Psoas muscle (tissue), 8 donors: ENCODE data around the gene LILRB2. TPM values are rescaled to one million over a fixed set of nuclear protein-coding genes. Genes with fewer than 3 reads are reported as not detected.
"Not testable (repeated sequence)": the region's sequence is repeated elsewhere in the genome, so short reads cannot be mapped to it uniquely, and the experiment has no call there.

Source experiments
- ATAC-seq, 4 donors: fragments of 200-7000 bp; cut with Tn5 transposase; one replicate each; pipeline ENCODE4 v1.9.1; 2020; ENCODE audit warnings: moderate library complexity in 3 of 4, mild to moderate bottlenecking in 2 of 4
- DNase-seq, 2 donors: peaks; one replicate each; pipeline ENCODE4 v3.0.0-alpha.2; 2020
- H3K27ac ChIP-seq: fragments of 200-600 bp; one replicate; pipeline ENCODE4 v1.8.0; 2022
- H3K27me3 ChIP-seq, 3 donors: fragments of 200-600 bp in 1 of 3; one replicate each; pipeline versions ENCODE4 v1.6.1 to v1.8.0; 2013 to 2022; ENCODE audit warnings: low read length in 2 of 3, mild to moderate bottlenecking in 2 of 3, moderate library complexity in 1 of 3; ENCODE audit not compliant: insufficient read depth in 3 of 3
- H3K36me3 ChIP-seq, 2 donors: fragments of 200-600 bp in 1 of 2; one replicate each; pipeline versions ENCODE4 v1.6.1 to v1.8.0; 2013 to 2022; ENCODE audit warnings: low read depth in 1 of 2, mild to moderate bottlenecking in 1 of 2, moderate library complexity in 1 of 2; ENCODE audit not compliant: insufficient read depth in 1 of 2
- H3K4me1 ChIP-seq: fragments of 200-600 bp; one replicate; pipeline ENCODE4 v1.8.0; 2022
- H3K4me3 ChIP-seq: fragments of 200-600 bp; one replicate; pipeline ENCODE4 v1.8.0; 2022; ENCODE audit warnings: mild to moderate bottlenecking
- H3K9me3 ChIP-seq: fragments of 200-600 bp; one replicate; pipeline ENCODE4 v1.8.0; 2022
- WGBS, 3 donors: extraction: QIAGEN DNeasy Blood & Tissue Kit; methylation state at CpG; one replicate each; pipeline versions ENCODE4 v1.1.6 to v1.1.7; 2013; 5-methylcytosine and 5-hydroxymethylcytosine counted together
- intact Hi-C, 2 donors: fragments of 100-400 bp; cut with DNase I; formaldehyde crosslinking; loops; one replicate each; pipeline versions ENCODE4 v1.11.0 to v1.14.2; 2022
- polyA plus RNA-seq, 3 donors: library from polyadenylated mRNA; stranded (reverse); fragments of 200-250 nt; gene quantifications; one replicate each; pipeline ENCODE4 v1.2.3, GENCODE V29; 2013
- total RNA-seq, 4 donors: library from RNA; stranded (reverse); fragmentation: NEBNext Ultra II Directional in 2 of 4; extraction: Animal tissue kit (Norgen Biotek cat#: 25700) in 2 of 4; gene quantifications; one replicate each; pipeline versions ENCODE4 v1.2.1 to v1.2.4, GENCODE V29; 2021 to 2023
- TF ChIP-seq, protein P1 (sequence below): fragments of 200-600 bp; IDR thresholded peaks from one replicate; pipeline ENCODE4 v1.8.0; 2022; ENCODE audit warnings: antibody characterized with exemption
- donor health status: healthy with polysubstance abuse.
- donor health status: DM: no; HTN: no; CAD: no; lungs with moderate emphysema.
- donor health status: Bipolar disorder and iron deficiency.
- donor health status: healthy.
- donor health status: DM: yes; HTN: yes; CAD: no.
- donor health status: DM: no; HTN: no; CAD: no.
- donor health status: DM: no; HTN: no; CAD: no.
- donor health status: DM: yes; HTN: yes; CAD: no.

Gene LILRB2
- total and polyA plus RNA-seq, 7 donors, result 0.41 to 2.4 (median 1.2) TPM

DNA sequence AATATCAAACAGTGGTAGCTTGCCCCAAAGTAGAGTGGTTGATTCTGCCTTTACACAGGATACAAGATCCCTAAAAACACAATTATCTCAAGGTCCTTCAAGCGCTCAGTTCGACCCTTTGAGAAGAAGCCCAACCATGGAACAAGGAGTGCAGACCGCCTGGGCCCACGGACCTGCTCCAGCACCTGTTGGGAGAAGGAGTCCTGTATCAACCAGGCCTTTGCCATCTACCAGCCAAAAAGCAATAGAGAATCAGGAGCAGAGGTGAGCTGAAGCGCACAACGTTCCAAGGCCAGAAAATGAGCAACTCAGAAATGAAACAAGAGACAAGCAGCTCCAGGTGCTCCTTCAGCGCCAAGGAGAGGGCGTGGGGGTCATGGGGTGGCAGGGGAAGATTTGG is 51.8 kb downstream of the LILRB2 start:
- peaks cover 0 to 12% (median 2%) of the 10 kb centered on the region in 3 donors for H3K27me3 ChIP-seq
- H3K27ac ChIP-seq, result no peak overlapping the region
- no peaks in the 10 kb centered on the region for H3K36me3 ChIP-seq
- no peaks in the 10 kb centered on the region for H3K4me1 ChIP-seq
- 82 to 86% (median 85%) methylated on average over 8 of the region's 8 CpGs for WGBS, 3 donors
- TF ChIP-seq, protein P1, sequence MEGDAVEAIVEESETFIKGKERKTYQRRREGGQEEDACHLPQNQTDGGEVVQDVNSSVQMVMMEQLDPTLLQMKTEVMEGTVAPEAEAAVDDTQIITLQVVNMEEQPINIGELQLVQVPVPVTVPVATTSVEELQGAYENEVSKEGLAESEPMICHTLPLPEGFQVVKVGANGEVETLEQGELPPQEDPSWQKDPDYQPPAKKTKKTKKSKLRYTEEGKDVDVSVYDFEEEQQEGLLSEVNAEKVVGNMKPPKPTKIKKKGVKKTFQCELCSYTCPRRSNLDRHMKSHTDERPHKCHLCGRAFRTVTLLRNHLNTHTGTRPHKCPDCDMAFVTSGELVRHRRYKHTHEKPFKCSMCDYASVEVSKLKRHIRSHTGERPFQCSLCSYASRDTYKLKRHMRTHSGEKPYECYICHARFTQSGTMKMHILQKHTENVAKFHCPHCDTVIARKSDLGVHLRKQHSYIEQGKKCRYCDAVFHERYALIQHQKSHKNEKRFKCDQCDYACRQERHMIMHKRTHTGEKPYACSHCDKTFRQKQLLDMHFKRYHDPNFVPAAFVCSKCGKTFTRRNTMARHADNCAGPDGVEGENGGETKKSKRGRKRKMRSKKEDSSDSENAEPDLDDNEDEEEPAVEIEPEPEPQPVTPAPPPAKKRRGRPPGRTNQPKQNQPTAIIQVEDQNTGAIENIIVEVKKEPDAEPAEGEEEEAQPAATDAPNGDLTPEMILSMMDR, result no peak
- intact Hi-C loops, result no loop called here
- DNase-seq, result no peak
- no peak overlapping the region for H3K4me3 ChIP-seq
- no peak for ATAC-seq
- H3K9me3 ChIP-seq, result no peaks in the 10 kb centered on the region

- H3K9me3 ChIP-seq, ATAC-seq, H3K4me1 ChIP-seq, intact Hi-C loops, H3K27ac ChIP-seq, H3K4me3 ChIP-seq, H3K27me3 ChIP-seq, DNase-seq, H3K36me3 ChIP-seq: not testable (repeated sequence)
- WGBS, 3 donors, result 73 to 76% (median 76%) methylated on average over 9 to 10 of the region's 10 CpGs
Measured at GRCh38 chr19:54224619-54225018, 56.3 kb downstream of the LILRB2 start.

GRCh38 chr19:54223937-54224281 is 57.0 kb downstream of the LILRB2 start:
- not testable (repeated sequence) for DNase-seq, ATAC-seq, H3K4me1 ChIP-seq, H3K27ac ChIP-seq, H3K9me3 ChIP-seq, H3K36me3 ChIP-seq, H3K27me3 ChIP-seq, H3K4me3 ChIP-seq
- intact Hi-C loops, result loop anchor here in 1 of 2 donors (2.0 kb wide), 1 partner anchor 21 kb away; no protein-coding TSS in a partner anchor
- 34 to 46% (median 40%) methylated on average over 5 of the region's 5 CpGs for WGBS, 3 donors

Other genes with a start within 250 kb of the LILRB2 start
- not detected for gene VSTM1, start 217.2 kb downstream of the LILRB2 start, total RNA-seq
- not detected for gene VSTM1, start 217.2 kb downstream of the LILRB2 start, polyA plus RNA-seq
- not detected for gene TARM1, start 199.7 kb downstream of the LILRB2 start, total RNA-seq
- not detected for gene TARM1, start 199.7 kb downstream of the LILRB2 start, polyA plus RNA-seq
- under 1 TPM; 0.22 to 0.99 (median 0.70) TPM for gene OSCAR, start 180.3 kb downstream of the LILRB2 start, total RNA-seq
- under 1 TPM; 0.10 to 0.33 (median 0.31) TPM for gene OSCAR, start 180.3 kb downstream of the LILRB2 start, polyA plus RNA-seq
- 100 to 1,000 TPM; 260 to 361 (median 307) TPM for gene NDUFA3, start 178.3 kb downstream of the LILRB2 start, total RNA-seq
- gene NDUFA3, start 178.3 kb downstream of the LILRB2 start, polyA plus RNA-seq, result 100 to 1,000 TPM; 302 to 473 (median 338) TPM
- 10 to 100 TPM; 11.0 to 22.9 (median 13.8) TPM for gene TFPT, start 165.5 kb downstream of the LILRB2 start, total RNA-seq
- 10 to 100 TPM; 23.7 to 38.3 (median 25.2) TPM for gene TFPT, start 165.5 kb downstream of the LILRB2 start, polyA plus RNA-seq
- 10 to 100 TPM; 32.3 to 41.6 (median 36.4) TPM for gene PRPF31, start 165.4 kb downstream of the LILRB2 start, total RNA-seq
- 10 to 100 TPM; 32.5 to 54.3 (median 52.9) TPM for gene PRPF31, start 165.4 kb downstream of the LILRB2 start, polyA plus RNA-seq
- gene CNOT3, start 143.3 kb downstream of the LILRB2 start, total RNA-seq, result 10 to 100 TPM; 19.4 to 28.4 (median 20.4) TPM
- 10 to 100 TPM; 14.1 to 16.1 (median 16.1) TPM for gene CNOT3, start 143.3 kb downstream of the LILRB2 start, polyA plus RNA-seq
- 10 to 100 TPM in 1 of 4 donors, 1 to 10 TPM in 3; 5.8 to 10.2 (median 7.0) TPM for gene LENG1, start 121.4 kb downstream of the LILRB2 start, total RNA-seq
- 10 to 100 TPM; 11.4 to 19.6 (median 12.1) TPM for gene LENG1, start 121.4 kb downstream of the LILRB2 start, polyA plus RNA-seq
- 1 to 10 TPM in 1 of 4 donors, under 1 TPM in 2, not detected in 1; 0.55 to 2.5 (median 0.74) TPM for gene TMC4, start 108.0 kb downstream of the LILRB2 start, total RNA-seq
- gene TMC4, start 108.0 kb downstream of the LILRB2 start, polyA plus RNA-seq, result under 1 TPM; 0.64 to 0.70 (median 0.70) TPM
- 10 to 100 TPM in 3 of 4 donors, 1 to 10 TPM in 1; 6.2 to 17.8 (median 11.4) TPM for gene MBOAT7, start 91.5 kb downstream of the LILRB2 start, total RNA-seq
- gene MBOAT7, start 91.5 kb downstream of the LILRB2 start, polyA plus RNA-seq, result 10 to 100 TPM in 1 of 3 donors, 1 to 10 TPM in 2; 6.3 to 11.4 (median 8.4) TPM
- 10 to 100 TPM; 17.4 to 44.6 (median 19.2) TPM for gene TSEN34, start 89.8 kb downstream of the LILRB2 start, total RNA-seq
- 10 to 100 TPM; 15.5 to 42.6 (median 24.5) TPM for gene TSEN34, start 89.8 kb downstream of the LILRB2 start, polyA plus RNA-seq
- gene RPS9, start 80.3 kb downstream of the LILRB2 start, total RNA-seq, result 100 to 1,000 TPM; 479 to 705 (median 663) TPM
- gene RPS9, start 80.3 kb downstream of the LILRB2 start, polyA plus RNA-seq, result 1,000 to 10,000 TPM; 1,294 to 2,049 (median 1,972) TPM
- gene LILRB3, start 58.1 kb downstream of the LILRB2 start, total RNA-seq, result 1 to 10 TPM; 1.9 to 3.8 (median 2.3) TPM
- 1 to 10 TPM in 1 of 3 donors, under 1 TPM in 2; 0.32 to 1.2 (median 0.40) TPM for gene LILRB3, start 58.1 kb downstream of the LILRB2 start, polyA plus RNA-seq
- gene LILRA6, start 38.3 kb downstream of the LILRB2 start, total RNA-seq, result 1 to 10 TPM in 3 of 4 donors, under 1 TPM in 1; 0.54 to 1.6 (median 1.3) TPM
- gene LILRA6, start 38.3 kb downstream of the LILRB2 start, polyA plus RNA-seq, result under 1 TPM; 0.22 to 0.48 (median 0.42) TPM
- gene LILRB5, start 23.8 kb downstream of the LILRB2 start, total RNA-seq, result 1 to 10 TPM; 2.2 to 5.1 (median 4.4) TPM
- gene LILRB5, start 23.8 kb downstream of the LILRB2 start, polyA plus RNA-seq, result 1 to 10 TPM in 2 of 3 donors, under 1 TPM in 1; 0.95 to 1.3 (median 1.1) TPM
- gene LILRA5, start 32.1 kb upstream of the LILRB2 start, total RNA-seq, result 1 to 10 TPM in 3 of 4 donors, not detected in 1; 1.1 to 2.2 (median 1.1) TPM
- gene LILRA5, start 32.1 kb upstream of the LILRB2 start, polyA plus RNA-seq, result 1 to 10 TPM in 1 of 3 donors, under 1 TPM in 2; 0.44 to 1.2 (median 0.52) TPM
- gene LILRA4, start 58.1 kb upstream of the LILRB2 start, total RNA-seq, result 1 to 10 TPM in 1 of 4 donors, not detected in 3; 1.1 TPM
- not detected for gene LILRA4, start 58.1 kb upstream of the LILRB2 start, polyA plus RNA-seq
- gene LAIR1, start 83.8 kb upstream of the LILRB2 start, total RNA-seq, result 1 to 10 TPM; 3.4 to 6.2 (median 4.0) TPM
- gene LAIR1, start 83.8 kb upstream of the LILRB2 start, polyA plus RNA-seq, result 1 to 10 TPM in 1 of 3 donors, under 1 TPM in 2; 0.93 to 2.4 (median 0.95) TPM
- gene TTYH1, start 134.4 kb upstream of the LILRB2 start, total RNA-seq, result 1 to 10 TPM in 1 of 4 donors, under 1 TPM in 2, not detected in 1; 0.34 to 1.9 (median 0.67) TPM
- under 1 TPM; 0.38 to 0.63 (median 0.40) TPM for gene TTYH1, start 134.4 kb upstream of the LILRB2 start, polyA plus RNA-seq
- gene LENG8, start 168.1 kb upstream of the LILRB2 start, total RNA-seq, result 10 to 100 TPM; 28.2 to 60.2 (median 41.8) TPM
- gene LENG8, start 168.1 kb upstream of the LILRB2 start, polyA plus RNA-seq, result 10 to 100 TPM; 21.7 to 28.6 (median 27.2) TPM
- 1 to 10 TPM; 2.0 to 3.7 (median 2.7) TPM for gene LENG9, start 182.7 kb upstream of the LILRB2 start, total RNA-seq
- gene LENG9, start 182.7 kb upstream of the LILRB2 start, polyA plus RNA-seq, result 1 to 10 TPM; 1.7 to 3.9 (median 3.7) TPM
- gene CDC42EP5, start 192.2 kb upstream of the LILRB2 start, total RNA-seq, result 1 to 10 TPM; 5.0 to 7.4 (median 6.0) TPM
- 1 to 10 TPM; 1.1 to 4.1 (median 3.1) TPM for gene CDC42EP5, start 192.2 kb upstream of the LILRB2 start, polyA plus RNA-seq
- gene LAIR2, start 221.7 kb upstream of the LILRB2 start, total RNA-seq, result not detected
- not detected for gene LAIR2, start 221.7 kb upstream of the LILRB2 start, polyA plus RNA-seq